Heart right ventricle (tissue), 16 donors: ENCODE results near the gene WDR20. TPM values are rescaled to one million over a fixed set of nuclear protein-coding genes. Genes with fewer than 3 reads are reported as not detected.

Experiments
- ATAC-seq, 8 donors: fragments of 200-7000 bp; cut with Tn5 transposase; one replicate each; pipeline ENCODE4 v1.9.1; 2020; ENCODE audit warnings: mild to moderate bottlenecking in 8 of 8, moderate library complexity in 8 of 8, moderate number of reproducible peaks in 1 of 8
- DNase-seq, 2 donors: peaks; one replicate each; pipeline ENCODE4 v3.0.0-alpha.2; 2020
- H3K27ac ChIP-seq, 10 donors: fragments of 200-600 bp; sonication (generic) in 2 of 10; one replicate each; pipeline versions ENCODE4 v1.5.0 to v1.8.0; 2020 to 2022; ENCODE audit warnings: mild to moderate bottlenecking in 3 of 10
- H3K27me3 ChIP-seq, 7 donors: fragments of 200-600 bp; one replicate each; pipeline ENCODE4 v1.8.0; 2021 to 2022; ENCODE audit warnings: mild to moderate bottlenecking in 2 of 7
- H3K36me3 ChIP-seq, 9 donors: fragments of 200-600 bp; sonication (generic) in 1 of 9; one replicate each; pipeline versions ENCODE4 v1.5.0 to v1.8.0; 2020 to 2022; ENCODE audit warnings: mild to moderate bottlenecking in 2 of 9
- H3K4me1 ChIP-seq, 9 donors: fragments of 200-600 bp; sonication (generic) in 1 of 9; one replicate each; pipeline versions ENCODE4 v1.5.0 to v1.8.0; 2020 to 2022; ENCODE audit warnings: mild to moderate bottlenecking in 4 of 9
- H3K4me3 ChIP-seq, 10 donors: fragments of 200-600 bp; sonication (generic) in 2 of 10; one replicate each; pipeline versions ENCODE4 v1.5.0 to v1.8.0; 2020 to 2022; ENCODE audit warnings: mild to moderate bottlenecking in 7 of 10, moderate library complexity in 2 of 10
- H3K9me3 ChIP-seq, 11 donors: fragments of 200-600 bp in 10 of 11; sonication (generic) in 2 of 11; one replicate each; pipeline versions ENCODE4 v1.5.0 to v1.8.0; 2013 to 2022; ENCODE audit warnings: mild to moderate bottlenecking in 2 of 11, control low read depth in 1 of 11, moderate library complexity in 1 of 11
- CTCF ChIP-seq, 9 donors: fragments of 200-600 bp; sonication (generic) in 2 of 9; IDR thresholded peaks; one replicate each; pipeline versions ENCODE4 v1.5.0 to v1.8.0; 2021 to 2022; ENCODE audit warnings: antibody characterized with exemption in 9 of 9, mild to moderate bottlenecking in 5 of 9, moderate library complexity in 1 of 9
- WGBS, 2 donors: extraction: QIAGEN DNeasy Blood & Tissue Kit; methylation state at CpG; one replicate each; pipeline ENCODE4 v1.1.7; 2013; ENCODE audit warnings: inconsistent platforms in 1 of 2; 5-methylcytosine and 5-hydroxymethylcytosine counted together
- intact Hi-C, 10 donors: fragments of 100-400 bp; cut with DNase I; formaldehyde crosslinking; loops; one replicate each; pipeline versions ENCODE4 v1.11.1 to v1.14.2; 2022
- polyA plus RNA-seq, 2 donors: library from polyadenylated mRNA; stranded (reverse); fragments of 200-250 nt; gene quantifications; one replicate each; pipeline ENCODE4 v1.2.3, GENCODE V29; 2013
- total RNA-seq, 10 donors: library from RNA; stranded (reverse); fragmentation: NEBNext Ultra II Directional in 3 of 10; extraction: Animal tissue kit (Norgen Biotek cat#: 25700) in 3 of 10; gene quantifications; one replicate each; pipeline versions ENCODE4 v1.2.1 to v1.2.4, GENCODE V29; 2021 to 2023
- donor health status: Arrhythmogenic right ventricular cardiomyopathy.
- donor health status: ischemic (EF 13 %, LVEDD 7.1; RV severe dilation, severe dysfunction).
- donor health status: healthy with polysubstance abuse.
- donor health status: DM: no; HTN: yes; CAD: no.
- donor health status: DM: no; HTN: no; CAD: no.
- donor health status: ischemic (EF 25% LVEDD 6.9; RV normal size, moderate dysfunction).
- donor health status: ischemic (EF 25% LVEDD 5.7; RV mildly dilated, moderate dysfunction).
- donor health status: healthy.
- donor health status: DM: yes; HTN: yes; CAD: no.
- donor health status: Ischemic cardiomyopathy.
- donor health status: ischemic (EF 35%, LVEDD 5.7; RV mildly dilated, moderate dysfunction).
- donor health status: nonischemic (EF 11% LVEDD 7.7; RV severe dilation, severe dysfunction).
- donor health status: DM: yes; HTN: yes; CAD: no.
- donor health status: PGD.
- donor health status: ischemic (EF 29% LVEDD 5.4; RV normal size, mild dysfunction).
- donor health status: nonischemic (EF 23%, LVEDD 6.1; RV moderate dilation, normal function).

Gene WDR20
- total and polyA plus RNA-seq, 12 donors: 10.7 to 28.0 (median 20.5) TPM

GRCh38 chr14:102255401-102256190 lies 115.9 kb downstream of the WDR20 start:
- Histone ChIP-seq H3K9me3 (no peaks in the 10 kb centered on the region), H3K4me3 (no peak overlapping the region), H3K27me3 (no peaks in the 10 kb centered on the region), H3K4me1 (peaks cover 0 to 10% (median 0%) of the 10 kb centered on the region in 9 donors), H3K36me3 (peaks cover 0 to 9% (median 0%) of the 10 kb centered on the region in 9 donors), H3K27ac (peak overlapping the region in 9 of 10 donors; percentile 14 to 75 (median 47))
- peak in 6 of 8 donors; percentile 45 to 85 (median 68) for ATAC-seq
- DNase-seq: peak in 1 of 2 donors; percentile 31
- TF ChIP-seq CTCF (IDR thresholded peaks at IDR 0.05): no peak
- intact Hi-C loops: no loop called here
- 68 to 73% methylated on average over 9 of the region's 9 CpGs for WGBS, 2 donors

GRCh38 chr14:102256716-102257115 lies 117.0 kb downstream of the WDR20 start:
- H3K36me3 ChIP-seq: no peaks in the 10 kb centered on the region
- no peaks in the 10 kb centered on the region for H3K9me3 ChIP-seq
- H3K27ac ChIP-seq: no peak overlapping the region
- H3K4me1 ChIP-seq: peaks cover 0 to 10% (median 0%) of the 10 kb centered on the region in 9 donors
- intact Hi-C loops: no loop called here
- 89 to 94% methylated on average over 9 of the region's 9 CpGs for WGBS, 2 donors
- TF ChIP-seq CTCF (IDR thresholded peaks at IDR 0.05): no peak
- DNase-seq: no peak
- no peaks in the 10 kb centered on the region for H3K27me3 ChIP-seq
- no peak for ATAC-seq
- H3K4me3 ChIP-seq: no peak overlapping the region

- Histone ChIP-seq H3K36me3 (no peaks in the 10 kb centered on the region), H3K27ac (no peak overlapping the region), H3K4me3 (no peak overlapping the region), H3K4me1 (peaks cover 0 to 16% (median 9%) of the 10 kb centered on the region in 9 donors), H3K9me3 (no peaks in the 10 kb centered on the region), H3K27me3 (no peaks in the 10 kb centered on the region)
- WGBS, 2 donors: 96% methylated on average over 6 of the region's 6 CpGs
- DNase-seq (no peak), ATAC-seq (no peak)
- no peak for TF ChIP-seq CTCF (IDR thresholded peaks at IDR 0.05)
- intact Hi-C loops: no loop called here
Measured at GRCh38 chr14:102258136-102258535, 118.4 kb downstream of the WDR20 start.

Other genes with a start within 250 kb of the WDR20 start
- gene DYNC1H1, start 175.3 kb upstream of the WDR20 start, total RNA-seq: 100 to 1,000 TPM; 413 to 777 (median 634) TPM
- gene DYNC1H1, start 175.3 kb upstream of the WDR20 start, polyA plus RNA-seq: 100 to 1,000 TPM; 173 to 331 TPM
- gene HSP90AA1, start 52.9 kb upstream of the WDR20 start, total RNA-seq: 100 to 1,000 TPM; 315 to 501 (median 402) TPM
- gene HSP90AA1, start 52.9 kb upstream of the WDR20 start, polyA plus RNA-seq: 100 to 1,000 TPM; 525 to 612 TPM
- gene MOK, start 165.3 kb downstream of the WDR20 start, total RNA-seq: 10 to 100 TPM in 4 of 10 donors, 1 to 10 TPM in 6; 6.6 to 15.5 (median 9.5) TPM
- 10 to 100 TPM; 17.6 to 19.8 TPM for gene MOK, start 165.3 kb downstream of the WDR20 start, polyA plus RNA-seq
- 10 to 100 TPM in 1 of 10 donors, 1 to 10 TPM in 9; 7.0 to 12.8 (median 8.4) TPM for gene ZNF839, start 179.8 kb downstream of the WDR20 start, total RNA-seq
- gene ZNF839, start 179.8 kb downstream of the WDR20 start, polyA plus RNA-seq: 10 to 100 TPM in 1 of 2 donors, 1 to 10 TPM in 1; 3.8 to 13.4 TPM
- 10 to 100 TPM; 26.6 to 36.7 (median 31.0) TPM for gene CINP, start 223.0 kb downstream of the WDR20 start, total RNA-seq
- 10 to 100 TPM; 40.8 to 46.0 TPM for gene CINP, start 223.0 kb downstream of the WDR20 start, polyA plus RNA-seq
- gene TECPR2, start 223.0 kb downstream of the WDR20 start, total RNA-seq: 10 to 100 TPM; 20.1 to 34.2 (median 25.3) TPM
- 1 to 10 TPM; 6.8 to 6.9 TPM for gene TECPR2, start 223.0 kb downstream of the WDR20 start, polyA plus RNA-seq